NCI-H2227 (cell line): ENCODE data around the gene TCF23.
"Not testable (repeated sequence)": the region's sequence is repeated elsewhere in the genome, so short reads cannot be mapped to it uniquely, and the experiment has no call there.

Experiments
- DNase-seq: peaks from one replicate; lab custom pipeline; 2025; ENCODE audit not compliant: unreplicated experiment; lab: John Stamatoyannopoulos, UW

The TCF23 gene

GRCh38 chr2:27186613-27187345 lies 38.0 kb downstream of the TCF23 start:
- DNase-seq: no peak

- no peak for DNase-seq
These were observed 41.2 kb downstream of the TCF23 start for GRCh38 chr2:27189989-27190388.

DNA sequence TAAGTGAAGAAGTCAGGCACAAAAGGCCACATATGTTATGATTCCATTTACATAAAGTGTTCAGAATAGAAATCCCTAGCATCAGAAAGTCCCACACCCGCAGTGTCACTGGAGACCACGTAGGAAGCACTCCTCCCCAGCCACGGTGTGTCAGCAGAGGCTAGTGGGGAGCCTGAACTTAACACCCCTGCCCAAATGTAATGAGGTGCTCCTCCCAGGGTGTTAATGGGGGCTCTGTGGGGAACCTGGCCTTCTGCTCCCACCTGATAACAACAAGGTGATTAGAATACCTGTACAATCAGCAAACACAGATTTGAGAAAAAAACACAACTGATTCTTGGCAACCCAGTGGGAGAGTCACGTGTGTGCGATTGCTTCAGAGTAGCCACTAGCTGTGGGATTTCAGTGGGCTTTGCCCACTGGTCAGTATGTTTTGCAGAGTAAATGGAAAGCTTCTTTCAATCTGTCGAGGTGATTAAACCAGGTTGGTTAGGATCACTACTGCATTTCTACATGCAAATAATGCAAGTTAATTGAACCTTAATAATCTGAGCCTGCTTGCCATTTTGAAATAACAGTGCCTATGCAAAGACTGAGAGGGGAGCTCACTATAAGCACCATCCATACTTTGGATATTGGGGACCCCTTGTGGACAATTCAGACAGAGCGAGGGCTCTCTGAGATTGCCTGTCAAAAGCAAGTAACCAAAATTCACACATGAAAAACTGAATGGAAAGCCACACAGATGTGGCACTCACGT lies 42.4 kb downstream of the TCF23 start:
- DNase-seq: peak; percentile 64

DNA sequence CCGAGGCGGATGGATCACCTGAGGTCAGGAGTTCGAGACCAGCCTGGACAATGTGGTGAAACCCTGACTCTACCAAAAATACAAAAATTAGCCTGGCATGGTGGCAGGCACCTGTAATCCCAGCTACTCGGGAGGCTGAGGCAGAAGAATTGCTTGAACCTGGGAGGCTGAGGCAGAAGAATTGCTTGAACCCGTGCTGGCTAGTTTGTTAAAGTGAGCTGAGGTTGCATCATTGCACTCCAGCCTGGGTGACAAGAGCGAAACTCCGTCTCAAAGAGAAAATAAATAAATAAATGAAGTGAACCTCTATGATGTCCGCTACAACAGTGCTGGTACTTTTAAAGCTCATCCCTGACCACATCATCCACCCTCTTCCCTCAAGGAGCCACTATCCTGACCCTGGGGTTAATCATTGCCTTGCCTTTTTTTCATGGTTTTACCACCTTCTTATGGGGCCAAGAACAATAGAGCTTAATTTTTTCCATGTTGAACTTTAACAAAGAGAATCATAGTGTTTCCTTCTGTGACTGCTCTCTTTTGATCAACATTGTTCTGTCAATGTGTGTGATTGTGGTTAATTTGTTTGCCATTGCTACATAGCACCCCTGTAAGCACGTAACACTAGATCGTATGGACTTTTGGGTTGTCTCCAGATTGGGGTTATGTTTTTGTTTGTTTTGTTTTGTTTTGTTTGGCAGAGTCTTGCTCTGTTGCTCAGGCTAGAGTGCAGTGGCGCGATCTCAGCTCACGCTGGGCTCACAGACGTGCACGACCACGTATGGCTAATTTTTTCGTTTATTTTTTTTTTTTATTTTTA lies 45.9 kb downstream of the TCF23 start:
- no peak for DNase-seq

DNA sequence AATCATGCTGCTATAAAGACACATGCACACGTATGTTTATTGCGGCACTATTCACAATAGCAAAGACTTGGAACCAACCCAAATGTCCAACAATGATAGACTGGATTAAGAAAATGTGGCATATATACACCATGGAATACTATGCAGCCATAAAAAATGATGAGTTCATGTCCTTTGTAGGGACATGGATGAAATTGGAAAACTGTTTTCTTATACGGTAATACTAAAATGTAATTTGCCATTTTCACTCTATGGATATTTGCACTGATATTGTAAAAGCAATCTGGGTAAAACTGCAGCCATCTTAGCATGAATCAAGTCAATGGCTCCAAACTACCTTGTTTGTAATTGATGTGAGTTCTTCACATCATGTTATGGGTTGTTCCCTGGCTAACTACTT lies 47.0 kb downstream of the TCF23 start:
- DNase-seq: not testable (repeated sequence)

DNA sequence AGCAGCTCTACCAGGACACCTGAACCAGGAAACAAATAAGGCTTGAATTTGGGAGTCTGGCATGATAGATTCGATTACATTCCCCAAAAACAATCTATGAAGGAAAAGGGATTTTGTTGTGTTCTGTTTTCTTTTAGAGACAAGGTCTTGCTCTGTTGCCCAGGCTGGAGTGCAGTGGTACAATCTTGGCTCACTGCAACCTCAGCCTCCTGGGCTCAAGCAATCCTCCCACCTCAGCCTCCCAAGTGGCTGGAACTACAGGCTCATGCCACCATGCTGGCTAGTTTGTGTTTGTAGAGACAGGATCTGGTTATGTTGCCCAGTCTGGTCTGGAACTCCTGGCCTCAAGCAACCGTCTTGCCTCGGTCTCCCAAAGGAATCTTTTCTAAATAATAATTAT lies 49.3 kb downstream of the TCF23 start:
- not testable (repeated sequence) for DNase-seq

DNA sequence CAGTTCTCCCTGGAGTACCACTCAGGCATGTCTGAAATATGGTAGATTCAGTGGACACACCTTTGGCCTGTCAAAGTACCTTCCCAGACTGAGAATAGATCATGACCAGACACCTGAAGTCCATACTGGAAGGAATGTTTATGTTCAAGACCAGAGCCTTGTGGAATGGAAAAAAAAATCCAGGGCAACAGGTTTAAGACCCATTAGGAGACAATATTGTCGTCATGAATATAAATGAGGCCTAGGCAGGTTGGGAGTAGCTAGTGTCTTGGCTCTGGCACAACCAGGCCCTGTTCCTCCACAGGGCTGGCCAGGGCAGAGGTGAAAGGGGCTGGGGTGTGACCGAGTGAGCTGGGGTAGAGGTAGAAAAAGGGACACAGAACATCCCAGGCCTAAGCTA lies 49.8 kb downstream of the TCF23 start:
- DNase-seq: no peak

DNA sequence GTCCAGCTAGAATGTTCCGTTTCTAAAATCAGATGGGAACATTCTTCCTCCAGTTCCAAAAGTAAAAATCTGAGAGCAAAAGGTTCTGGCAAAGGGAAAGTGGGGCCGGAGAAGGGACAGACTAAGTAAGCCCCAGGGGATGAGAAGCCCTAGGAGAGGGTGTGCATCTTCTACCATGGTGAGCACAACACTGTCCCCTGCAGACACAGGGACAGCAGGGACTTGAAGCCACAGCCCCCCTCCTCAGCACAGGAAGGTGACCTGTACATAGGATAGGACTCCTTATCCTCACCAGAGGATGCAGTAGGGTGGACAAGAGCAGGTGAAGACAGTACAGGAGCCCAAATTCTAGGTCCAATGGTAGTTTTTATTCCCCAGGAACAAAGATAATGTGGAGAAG lies 50.4 kb downstream of the TCF23 start:
- no peak for DNase-seq

DNA sequence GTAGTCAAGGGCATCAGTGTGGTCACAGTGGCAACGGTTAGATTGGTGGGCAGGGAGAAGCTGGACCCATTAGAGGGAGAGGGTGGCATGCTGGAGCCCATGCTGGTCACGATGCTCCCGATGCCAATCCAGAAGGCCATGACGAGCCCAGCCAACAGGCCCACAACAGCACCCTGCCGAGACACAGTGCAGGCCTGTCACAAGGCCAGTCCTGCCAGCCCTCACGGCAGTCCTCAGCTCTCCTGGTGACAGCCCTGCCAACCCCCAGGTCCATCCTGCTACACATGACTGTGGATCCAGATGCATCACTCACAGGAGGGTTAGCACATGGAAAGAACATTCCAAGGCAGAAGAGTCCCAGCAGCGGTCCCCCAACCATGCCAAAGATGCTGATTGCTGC lies 52.9 kb downstream of the TCF23 start:
- no peak for DNase-seq

DNA sequence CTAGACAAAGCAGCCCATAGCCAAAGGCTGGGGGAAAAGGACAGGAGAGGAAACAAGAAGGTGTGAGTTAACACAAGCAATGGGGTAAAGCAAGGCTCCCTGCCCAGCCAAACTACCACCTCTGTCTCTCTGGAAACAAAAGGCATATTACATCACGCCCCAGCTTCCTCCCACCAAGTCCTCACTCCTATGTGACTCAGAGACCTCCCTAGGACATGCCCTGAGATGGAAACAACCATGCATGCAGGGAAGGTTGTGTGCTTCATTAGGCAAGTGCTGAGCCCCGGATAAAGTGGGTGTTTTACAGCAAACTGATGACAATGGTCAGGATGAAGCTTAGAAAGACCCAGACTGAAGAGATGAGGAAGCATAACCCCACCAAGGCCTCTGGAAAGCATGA lies 54.0 kb downstream of the TCF23 start:
- no peak for DNase-seq

- DNase-seq: no peak
These were observed 54.9 kb downstream of the TCF23 start for GRCh38 chr2:27203741-27204140.

GRCh38 chr2:27204566-27204965 lies 55.8 kb downstream of the TCF23 start:
- no peak for DNase-seq

DNA sequence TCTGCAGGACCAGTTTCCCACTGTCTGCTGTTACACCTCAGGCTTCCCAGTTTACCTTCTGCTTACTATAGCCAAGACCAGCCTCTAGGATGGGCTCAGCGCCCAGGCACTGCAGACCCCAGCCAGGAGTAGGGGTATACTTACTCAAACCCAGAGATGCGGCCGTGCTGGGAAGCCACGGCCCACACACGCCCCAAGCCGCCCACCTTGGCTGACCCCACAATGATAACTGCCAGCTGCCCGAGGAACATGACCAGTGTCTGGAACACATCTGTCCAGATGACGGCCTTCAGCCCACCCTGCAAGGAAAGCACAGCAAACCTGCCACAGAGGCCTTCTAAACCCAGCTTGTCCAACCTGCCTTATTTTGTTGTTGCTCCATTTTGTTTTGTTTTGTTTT lies 56.4 kb downstream of the TCF23 start:
- DNase-seq: no peak

DNA sequence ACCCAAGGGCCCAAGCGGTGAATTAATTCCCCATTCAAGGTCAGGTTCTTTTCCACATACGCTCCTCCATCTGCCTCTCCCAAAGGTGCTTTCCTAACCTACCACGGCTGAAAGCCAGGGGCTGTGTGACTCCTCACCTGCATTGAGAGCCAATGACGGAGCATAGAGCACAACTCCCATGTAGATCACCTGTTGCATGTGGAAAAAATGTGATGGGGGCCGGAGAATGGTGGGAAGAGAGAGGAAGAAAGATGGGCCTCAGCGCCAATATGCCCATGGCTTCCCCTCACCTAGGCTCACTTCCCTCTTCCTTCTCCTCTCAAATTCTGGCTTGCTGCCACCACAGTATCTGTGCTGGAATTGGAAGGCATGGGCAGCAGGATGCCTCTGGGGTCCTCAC lies 57.5 kb downstream of the TCF23 start:
- DNase-seq: no peak
